Nephron (organoid): ENCODE data around the gene GPR176.
A peak's percentile ranks its signal among the peaks of the same experiment; 100 is the strongest.
"Not testable (repeated sequence)": the region's sequence is repeated elsewhere in the genome, so short reads cannot be mapped to it uniquely, and the experiment has no call there.

Source experiments
- H3K27ac Mint-ChIP-seq, 3 experiments: 2 replicates each; pipeline ENCODE4 v1.8.0; 2020; ENCODE audit warnings: mixed read lengths in 3 of 3, mild to moderate bottlenecking in 2 of 3, moderate library complexity in 1 of 3
- H3K27me3 Mint-ChIP-seq: 2 replicates; pipeline ENCODE4 v1.8.0; 2021; ENCODE audit warnings: low read depth, mild to moderate bottlenecking, moderate library complexity, mixed read lengths
- H3K36me3 Mint-ChIP-seq: 2 replicates; pipeline ENCODE4 v1.8.0; 2020; ENCODE audit warnings: low read depth, mixed read lengths
- H3K4me1 Mint-ChIP-seq: 2 replicates; pipeline ENCODE4 v1.8.0; 2020; ENCODE audit warnings: mixed read lengths
- H3K4me3 Mint-ChIP-seq, 3 experiments: 2 replicates each; pipeline ENCODE4 v1.8.0; 2020; ENCODE audit warnings: mild to moderate bottlenecking in 3 of 3, mixed read lengths in 3 of 3, moderate library complexity in 2 of 3
- H3K9me3 Mint-ChIP-seq: 2 replicates; pipeline ENCODE4 v1.8.0; 2020; ENCODE audit warnings: mixed read lengths
- TF ChIP-seq, protein P1 (sequence below), 3 experiments: fragments of 200-600 bp; sonication (generic); IDR thresholded peaks; one replicate each; pipeline ENCODE4 v1.5.0; 2021; ENCODE audit warnings: antibody characterized with exemption in 3 of 3; ENCODE audit not compliant: unreplicated experiment in 3 of 3

The GPR176 gene

DNA sequence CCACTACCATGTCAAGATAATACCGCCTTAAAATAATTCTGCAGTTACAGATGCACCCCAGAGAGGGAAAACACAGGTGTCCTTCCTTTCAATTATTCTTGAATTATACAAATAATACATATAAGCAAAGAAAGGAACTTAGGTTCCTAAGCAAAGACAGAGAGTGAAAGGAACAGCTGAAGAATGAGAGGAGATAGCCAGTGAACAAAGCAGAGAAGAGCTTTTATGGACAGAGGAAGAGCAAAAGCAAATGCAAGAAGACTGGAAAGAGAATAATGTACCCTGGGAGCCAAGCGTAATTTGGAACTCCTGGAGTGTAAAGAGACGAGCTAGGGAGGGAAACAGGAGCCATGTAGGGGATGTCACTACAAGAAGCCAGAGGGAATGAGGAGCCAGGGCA, 21.7 kb downstream of the GPR176 start:
- Mint-ChIP-seq H3K4me3 (no peak overlapping the region), H3K4me1 (peaks cover 20% of the 10 kb centered on the region), H3K27me3 (no peaks in the 10 kb centered on the region), H3K9me3 (peaks cover 6% of the 10 kb centered on the region), H3K27ac (peak overlapping the region in 2 of 3 experiments; percentile 33 to 60), H3K36me3 (peaks cover 5% of the 10 kb centered on the region)
- TF ChIP-seq, protein P1, sequence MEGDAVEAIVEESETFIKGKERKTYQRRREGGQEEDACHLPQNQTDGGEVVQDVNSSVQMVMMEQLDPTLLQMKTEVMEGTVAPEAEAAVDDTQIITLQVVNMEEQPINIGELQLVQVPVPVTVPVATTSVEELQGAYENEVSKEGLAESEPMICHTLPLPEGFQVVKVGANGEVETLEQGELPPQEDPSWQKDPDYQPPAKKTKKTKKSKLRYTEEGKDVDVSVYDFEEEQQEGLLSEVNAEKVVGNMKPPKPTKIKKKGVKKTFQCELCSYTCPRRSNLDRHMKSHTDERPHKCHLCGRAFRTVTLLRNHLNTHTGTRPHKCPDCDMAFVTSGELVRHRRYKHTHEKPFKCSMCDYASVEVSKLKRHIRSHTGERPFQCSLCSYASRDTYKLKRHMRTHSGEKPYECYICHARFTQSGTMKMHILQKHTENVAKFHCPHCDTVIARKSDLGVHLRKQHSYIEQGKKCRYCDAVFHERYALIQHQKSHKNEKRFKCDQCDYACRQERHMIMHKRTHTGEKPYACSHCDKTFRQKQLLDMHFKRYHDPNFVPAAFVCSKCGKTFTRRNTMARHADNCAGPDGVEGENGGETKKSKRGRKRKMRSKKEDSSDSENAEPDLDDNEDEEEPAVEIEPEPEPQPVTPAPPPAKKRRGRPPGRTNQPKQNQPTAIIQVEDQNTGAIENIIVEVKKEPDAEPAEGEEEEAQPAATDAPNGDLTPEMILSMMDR (IDR thresholded peaks at IDR 0.05; ENCODE audit: unreplicated experiment in 3 of 3) = no peak

DNA sequence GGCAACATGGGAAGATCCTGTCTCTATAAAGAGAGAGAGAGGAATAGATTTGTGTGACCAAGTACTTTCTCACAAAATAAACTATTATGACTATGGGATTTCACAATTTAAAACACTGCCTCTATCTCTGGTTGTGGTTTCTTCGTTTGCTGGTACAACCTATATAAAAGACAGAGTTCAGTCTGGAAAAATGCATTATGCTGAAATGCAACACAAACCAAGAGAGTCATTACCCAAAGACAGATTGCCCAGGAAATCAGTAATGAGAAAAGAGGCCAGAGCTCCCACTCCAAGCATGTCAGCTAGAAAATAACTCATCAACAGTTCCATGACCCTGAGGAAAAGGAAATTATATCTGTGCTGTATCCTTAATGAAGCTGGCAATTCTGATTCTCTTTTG, 23.2 kb downstream of the GPR176 start:
- H3K27ac Mint-ChIP-seq = peak overlapping the region; percentile 26 to 76 (median 52)
- TF ChIP-seq, protein P1 (IDR thresholded peaks at IDR 0.05; ENCODE audit: unreplicated experiment in 3 of 3) = no peak
- H3K9me3 Mint-ChIP-seq = peaks cover 10% of the 10 kb centered on the region
- no peak overlapping the region for H3K4me3 Mint-ChIP-seq
- H3K4me1 Mint-ChIP-seq = peaks cover 20% of the 10 kb centered on the region
- no peaks in the 10 kb centered on the region for H3K27me3 Mint-ChIP-seq
- H3K36me3 Mint-ChIP-seq = peaks cover 12% of the 10 kb centered on the region

DNA sequence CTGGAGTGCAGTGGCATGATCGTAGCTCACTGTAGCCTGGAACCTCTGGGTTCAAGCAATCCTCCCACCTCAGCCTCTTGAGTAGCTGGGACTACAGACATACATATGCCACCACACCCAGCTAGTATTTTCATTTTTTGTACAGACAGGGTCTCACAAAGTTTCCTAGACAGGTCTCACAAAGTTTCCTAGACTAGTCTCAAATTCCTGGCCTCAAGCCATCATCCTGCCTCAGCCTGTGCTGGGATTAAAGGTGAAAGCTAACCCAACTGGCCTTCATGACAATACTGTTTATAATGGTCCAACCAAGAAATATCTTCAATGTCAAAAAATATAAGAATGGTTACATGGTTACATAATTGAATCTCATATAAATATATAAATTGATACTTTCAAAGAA, 24.0 kb downstream of the GPR176 start:
- TF ChIP-seq, protein P1 (IDR thresholded peaks at IDR 0.05; ENCODE audit: unreplicated experiment in 3 of 3) = no peak
- peaks cover 12% of the 10 kb centered on the region for H3K36me3 Mint-ChIP-seq
- no peaks in the 10 kb centered on the region for H3K27me3 Mint-ChIP-seq
- peaks cover 10% of the 10 kb centered on the region for H3K9me3 Mint-ChIP-seq
- H3K4me1 Mint-ChIP-seq = peaks cover 20% of the 10 kb centered on the region
- H3K27ac Mint-ChIP-seq = no peak overlapping the region
- H3K4me3 Mint-ChIP-seq = no peak overlapping the region

DNA sequence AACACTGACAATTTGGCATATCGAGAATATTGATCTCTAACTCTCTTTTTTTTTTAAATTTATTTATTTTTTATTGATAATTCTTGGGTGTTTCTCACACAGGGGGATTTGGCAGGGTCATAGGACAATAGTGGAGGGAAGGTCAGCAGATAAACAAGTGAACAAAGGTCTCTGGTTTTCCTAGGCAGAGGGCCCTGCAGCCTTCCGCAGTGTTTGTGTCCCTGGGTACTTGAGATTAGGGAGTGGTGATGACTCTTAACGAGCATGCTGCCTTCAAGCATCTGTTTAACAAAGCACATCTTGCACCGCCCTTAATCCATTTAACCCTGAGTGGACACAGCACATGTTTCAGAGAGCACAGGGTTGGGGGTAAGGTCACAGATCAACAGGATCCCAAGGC, 27.0 kb downstream of the GPR176 start:
- Mint-ChIP-seq H3K9me3 (peaks cover 10% of the 10 kb centered on the region), H3K36me3 (peaks cover 12% of the 10 kb centered on the region), H3K4me1 (peaks cover 19% of the 10 kb centered on the region)
- not testable (repeated sequence) for H3K27ac Mint-ChIP-seq, H3K27me3 Mint-ChIP-seq, H3K4me3 Mint-ChIP-seq

DNA sequence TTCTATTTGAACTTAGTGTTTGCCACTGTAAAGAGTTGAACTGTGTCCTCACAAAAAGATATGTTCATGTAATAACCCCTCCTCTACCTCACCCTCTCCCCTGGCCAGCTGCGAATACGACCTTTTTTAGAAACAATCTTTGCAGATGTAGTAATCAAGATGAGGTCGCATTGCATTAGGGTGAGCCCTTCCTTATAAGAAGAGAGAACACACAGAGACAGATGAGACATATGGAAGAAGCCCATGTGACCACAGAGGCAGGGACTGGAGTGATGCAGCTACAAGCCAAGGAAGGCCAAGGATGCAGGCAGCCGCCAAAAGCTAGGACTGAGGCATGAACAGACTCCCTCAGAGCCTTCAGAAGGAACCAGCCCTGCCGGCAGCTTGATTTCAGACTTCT, 27.6 kb downstream of the GPR176 start:
- Mint-ChIP-seq H3K27ac (peak overlapping the region in 1 of 3 experiments; percentile 5), H3K9me3 (peaks cover 10% of the 10 kb centered on the region), H3K27me3 (no peaks in the 10 kb centered on the region), H3K4me3 (no peak overlapping the region), H3K4me1 (peaks cover 14% of the 10 kb centered on the region), H3K36me3 (peaks cover 12% of the 10 kb centered on the region)
- TF ChIP-seq, protein P1 (IDR thresholded peaks at IDR 0.05; ENCODE audit: unreplicated experiment in 3 of 3) = no peak

DNA sequence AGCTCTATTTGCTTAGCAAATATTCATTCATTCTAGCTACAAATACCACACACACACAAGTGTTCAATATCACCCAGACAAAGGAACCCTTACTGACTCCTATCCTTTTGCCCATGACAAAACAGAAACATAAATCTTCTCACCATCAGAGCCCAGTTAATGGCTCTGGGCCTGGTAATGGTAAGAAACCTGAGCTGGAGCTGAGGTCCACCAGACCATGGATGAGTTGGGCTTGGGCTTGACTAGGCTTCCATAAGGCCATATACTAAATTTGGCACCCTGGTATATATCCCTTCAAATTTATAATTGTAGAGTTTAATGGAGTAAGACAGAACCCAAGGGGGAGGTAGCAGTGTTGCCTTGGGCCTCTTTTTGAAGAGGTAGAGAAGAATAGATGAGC, 29.4 kb downstream of the GPR176 start:
- TF ChIP-seq, protein P1 (IDR thresholded peaks at IDR 0.05; ENCODE audit: unreplicated experiment in 3 of 3) = no peak
- Mint-ChIP-seq H3K27ac (no peak overlapping the region), H3K27me3 (no peaks in the 10 kb centered on the region), H3K4me1 (peaks cover 5% of the 10 kb centered on the region), H3K4me3 (no peak overlapping the region), H3K9me3 (peaks cover 8% of the 10 kb centered on the region), H3K36me3 (peaks cover 12% of the 10 kb centered on the region)
